ENCODE data around the gene CHN1. TPM values are rescaled to one million over a fixed set of nuclear protein-coding genes. Genes with fewer than 3 reads are reported as not detected.

Gene CHN1
- total RNA-seq, 2 experiments from 2014 or later, result 5.3 to 5.6 TPM

- H3K4me1 Mint-ChIP-seq (ENCODE audit: low read depth), result peaks cover 11% of the 10 kb centered on the region
- no peak for TF ChIP-seq CTCF (IDR thresholded peaks at IDR 0.05)
- DNase-seq (no peak), ATAC-seq (ENCODE audit: poor library complexity) (no peak)
- H3K36me3 Mint-ChIP-seq (ENCODE audit: low read depth), result no peaks in the 10 kb centered on the region
- peaks cover 4% of the 10 kb centered on the region for H3K27me3 Mint-ChIP-seq
- no peaks in the 10 kb centered on the region for H3K9me3 ChIP-seq (ENCODE audit: control insufficient read depth in 1 of 2, insufficient read depth in 1 of 2, low read length in 2 of 2)
- no peak overlapping the region for H3K27ac Mint-ChIP-seq
- ChIA-PET POLR2A (no interaction called here), CTCF (interaction anchor here (1.6 kb wide), 1 partner anchor 26 kb away, joined by 4 read pairs; no protein-coding TSS in a partner anchor)
- no peak overlapping the region for H3K4me3 Mint-ChIP-seq
- intact Hi-C loops (cut with DNase I, micrococcal nuclease), result no loop called here
- H3K36me3 ChIP-seq (ENCODE audit: insufficient read depth, low read length), result no peaks in the 10 kb centered on the region
- no peak overlapping the region for H3K4me3 ChIP-seq (ENCODE audit: low read length)
- H3K4me1 ChIP-seq (ENCODE audit: insufficient read depth, low read length), result no peaks in the 10 kb centered on the region
- no peaks in the 10 kb centered on the region for H3K9me3 Mint-ChIP-seq
- no peak overlapping the region for H3K27ac ChIP-seq (ENCODE audit: low read depth in 1 of 2, low read length in 2 of 2)
- no peaks in the 10 kb centered on the region for H3K27me3 ChIP-seq (ENCODE audit: control insufficient read depth in 1 of 2, insufficient read depth in 2 of 2, low read length in 2 of 2)
Observed at GRCh38 chr2:174840436-174840835, 164.7 kb downstream of the CHN1 start.

- Mint-ChIP-seq H3K4me3 (no peak overlapping the region), H3K27ac (no peak overlapping the region), H3K36me3 (ENCODE audit: low read depth) (no peaks in the 10 kb centered on the region), H3K4me1 (ENCODE audit: low read depth) (peaks cover 9% of the 10 kb centered on the region), H3K27me3 (peaks cover 3% of the 10 kb centered on the region), H3K9me3 (no peaks in the 10 kb centered on the region)
- no peak for ATAC-seq (ENCODE audit: poor library complexity)
- POLR2A ChIA-PET, result no interaction called here
- no peak for TF ChIP-seq CTCF (IDR thresholded peaks at IDR 0.05)
- H3K4me1 ChIP-seq (ENCODE audit: insufficient read depth, low read length), result no peaks in the 10 kb centered on the region
- H3K4me3 ChIP-seq (ENCODE audit: low read length), result no peak overlapping the region
- H3K27me3 ChIP-seq (ENCODE audit: control insufficient read depth in 1 of 2, insufficient read depth in 2 of 2, low read length in 2 of 2), result no peaks in the 10 kb centered on the region
- CTCF ChIA-PET, result interaction anchor here (1.6 kb wide), 1 partner anchor 26 kb away, joined by 4 read pairs; no protein-coding TSS in a partner anchor
- H3K9me3 ChIP-seq (ENCODE audit: control insufficient read depth in 1 of 2, insufficient read depth in 1 of 2, low read length in 2 of 2), result no peaks in the 10 kb centered on the region
- no peak for DNase-seq
- no peaks in the 10 kb centered on the region for H3K36me3 ChIP-seq (ENCODE audit: insufficient read depth, low read length)
- intact Hi-C loops (cut with DNase I, micrococcal nuclease), result no loop called here
- H3K27ac ChIP-seq (ENCODE audit: low read depth in 1 of 2, low read length in 2 of 2), result no peak overlapping the region
Observed at GRCh38 chr2:174839662-174840061, 165.5 kb downstream of the CHN1 start.

GRCh38 chr2:174836995-174837390 is 168.2 kb downstream of the CHN1 start:
- no peak for TF ChIP-seq CTCF (IDR thresholded peaks at IDR 0.05)
- ChIA-PET CTCF (no interaction called here), POLR2A (no interaction called here)
- Mint-ChIP-seq H3K9me3 (peaks cover 7% of the 10 kb centered on the region), H3K4me3 (no peak overlapping the region), H3K36me3 (ENCODE audit: low read depth) (no peaks in the 10 kb centered on the region), H3K4me1 (ENCODE audit: low read depth) (no peaks in the 10 kb centered on the region), H3K27me3 (no peaks in the 10 kb centered on the region), H3K27ac (no peak overlapping the region)
- intact Hi-C loops (cut with DNase I, micrococcal nuclease), result no loop called here
- ATAC-seq (ENCODE audit: poor library complexity) (no peak), DNase-seq (no peak)
- Histone ChIP-seq H3K27ac (ENCODE audit: low read depth in 1 of 2, low read length in 2 of 2) (no peak overlapping the region), H3K9me3 (ENCODE audit: control insufficient read depth in 1 of 2, insufficient read depth in 1 of 2, low read length in 2 of 2) (peaks cover 4 to 10% of the 10 kb centered on the region in 2 experiments), H3K36me3 (ENCODE audit: insufficient read depth, low read length) (no peaks in the 10 kb centered on the region), H3K4me1 (ENCODE audit: insufficient read depth, low read length) (no peaks in the 10 kb centered on the region), H3K4me3 (ENCODE audit: low read length) (no peak overlapping the region), H3K27me3 (ENCODE audit: control insufficient read depth in 1 of 2, insufficient read depth in 2 of 2, low read length in 2 of 2) (no peaks in the 10 kb centered on the region)

Data from CD4-positive, alpha-beta T cell (primary cell).